Dermis blood vessel endothelial cell (primary cell): ENCODE results near the gene GPBAR1. TPM values are rescaled to one million over a fixed set of nuclear protein-coding genes. Genes with fewer than 3 reads are reported as not detected.

Experiments used
- DNase-seq: peaks from one replicate; pipeline ENCODE4 v3.0.0; 2010
- total RNA-seq: library from RNA; depleted of rRNA; stranded (reverse); fragments of >200 nt; gene quantifications from 2 replicates; pipeline ENCODE4 v1.2.3, GENCODE V29; 2014

The GPBAR1 gene
- total RNA-seq, 1 donor from 2014 or later: not detected

DNA sequence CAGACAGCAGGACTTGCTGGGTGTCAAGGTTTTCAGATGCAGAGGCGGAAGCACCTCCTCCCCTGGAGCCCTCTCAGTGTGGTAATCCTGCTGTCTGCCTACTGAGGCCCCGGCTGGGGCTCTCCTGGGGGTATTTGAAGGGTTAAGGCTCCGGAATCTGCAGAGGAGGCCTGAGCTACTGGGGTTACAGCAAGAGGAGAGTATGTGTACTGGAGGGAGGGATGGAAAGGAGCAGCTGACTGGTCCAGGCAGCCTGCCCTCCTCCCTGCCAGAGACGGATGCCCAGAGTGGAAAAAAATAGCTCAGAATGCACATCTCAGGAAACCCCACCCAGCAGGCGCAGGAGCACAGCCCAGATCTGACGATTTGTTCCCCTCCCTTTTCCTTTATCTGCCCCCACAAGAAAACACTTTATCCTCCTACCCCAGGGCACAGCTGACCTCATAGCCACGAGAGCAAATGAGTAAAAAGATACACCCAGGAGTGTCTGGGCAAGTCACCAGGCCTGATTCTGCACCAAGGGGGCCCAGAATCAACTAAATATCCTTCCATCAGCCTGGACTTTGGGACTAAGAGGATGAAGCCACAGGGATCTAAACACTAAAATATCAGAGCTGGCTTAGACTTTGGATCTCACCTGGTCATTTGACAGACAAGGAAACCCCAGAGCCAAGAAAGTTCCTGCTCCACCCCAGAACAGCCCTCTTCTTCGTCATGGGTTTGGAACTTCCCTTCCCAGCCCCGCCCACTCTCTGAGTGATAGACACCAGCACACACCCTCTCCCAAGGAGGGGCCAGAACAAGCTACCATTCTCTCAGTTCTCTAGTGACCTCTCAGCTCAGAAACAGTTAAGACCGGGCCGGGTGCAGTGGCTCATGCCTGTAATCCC, 26.0 kb downstream of the GPBAR1 start:
- DNase-seq: peak; percentile 96

GRCh38 chr2:218289639-218290315, 29.0 kb downstream of the GPBAR1 start:
- peak; percentile 67 for DNase-seq

DNA sequence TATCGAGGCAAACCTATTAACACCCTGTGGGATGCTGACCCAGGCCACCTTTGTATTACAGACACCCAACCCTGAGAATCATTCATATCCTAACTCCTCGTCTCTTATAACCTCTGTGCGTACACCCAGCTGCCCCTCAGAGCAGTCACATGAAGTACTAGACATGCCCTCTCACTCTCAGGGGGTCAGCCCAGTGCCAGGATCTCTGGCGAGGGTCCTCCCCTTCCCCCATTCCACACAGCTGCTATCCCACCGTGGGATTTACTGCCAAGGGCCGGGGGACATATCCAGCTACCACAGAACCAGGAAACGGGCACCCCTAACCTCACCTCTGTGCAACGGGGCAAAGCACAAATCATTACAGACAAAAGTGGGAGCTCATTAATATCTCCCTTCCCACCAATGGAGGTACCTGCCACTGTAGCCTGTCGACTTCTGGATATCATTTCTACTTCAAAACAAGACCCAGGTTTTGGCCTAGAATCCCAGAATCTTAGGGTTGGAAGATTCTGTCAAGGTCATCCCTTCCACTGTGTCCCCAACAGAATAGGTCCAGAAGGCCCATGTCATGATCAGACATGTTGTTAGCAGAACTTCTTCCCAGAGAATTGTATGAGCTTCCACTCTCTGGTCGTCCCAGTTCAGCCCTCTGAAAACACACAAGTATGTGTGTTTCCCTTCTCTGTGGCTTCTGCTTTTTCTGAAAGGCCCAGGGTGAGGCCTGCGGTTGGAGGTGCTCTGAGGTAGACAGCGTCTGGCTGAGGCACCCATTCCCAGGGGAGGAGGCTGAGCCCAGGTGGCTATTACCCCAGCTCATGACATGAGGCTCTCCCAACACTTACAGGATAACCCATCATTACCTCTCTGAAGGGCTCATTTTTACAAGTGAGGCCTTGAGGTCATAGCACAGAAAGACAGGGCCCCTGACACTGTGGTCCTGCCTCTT, 29.8 kb downstream of the GPBAR1 start:
- no peak for DNase-seq

- peak; percentile 34 for DNase-seq
Measured at GRCh38 chr2:218291318-218292047, 30.7 kb downstream of the GPBAR1 start.

GRCh38 chr2:218292048-218293014, 31.5 kb downstream of the GPBAR1 start, which contains the start of gene TMBIM1:
Gene TMBIM1 (minus strand): TSS chr2:218292503. CDS start chr2:218282141, 10,362 bp downstream.
- peak; percentile 80 for DNase-seq

GRCh38 chr2:218293715-218294429, 33.1 kb downstream of the GPBAR1 start:
- no peak for DNase-seq

DNA sequence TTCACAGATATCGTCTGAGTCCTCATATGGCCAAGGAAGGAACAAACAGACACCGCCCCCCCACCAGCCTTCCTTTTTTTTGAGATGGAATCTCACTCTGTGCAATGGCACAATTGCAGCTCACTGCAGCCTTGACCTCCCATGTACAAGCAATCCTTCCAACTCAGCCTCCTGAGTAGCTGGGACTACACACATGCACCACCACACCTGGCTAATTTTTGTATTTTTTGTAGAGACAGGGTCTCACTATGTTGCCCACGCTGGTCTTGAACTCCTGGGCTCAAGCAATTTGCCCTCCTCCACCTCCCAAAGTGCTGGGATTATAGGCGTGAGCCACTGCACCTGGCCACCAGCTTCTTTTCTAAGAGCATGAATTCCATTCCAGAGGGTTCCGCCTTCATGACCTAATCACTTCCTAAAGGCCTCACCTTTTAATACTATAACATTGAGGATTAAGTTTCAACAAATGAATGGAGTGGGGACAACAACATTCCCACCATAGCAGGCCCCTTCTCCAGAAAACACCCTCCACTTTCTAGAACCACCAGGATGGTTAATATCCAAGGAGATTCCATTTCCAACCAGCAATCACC, 33.7 kb downstream of the GPBAR1 start:
- peak; percentile 33 for DNase-seq

- DNase-seq: peak; percentile 75
Measured at GRCh38 chr2:218295029-218295428, 34.2 kb downstream of the GPBAR1 start.

DNA sequence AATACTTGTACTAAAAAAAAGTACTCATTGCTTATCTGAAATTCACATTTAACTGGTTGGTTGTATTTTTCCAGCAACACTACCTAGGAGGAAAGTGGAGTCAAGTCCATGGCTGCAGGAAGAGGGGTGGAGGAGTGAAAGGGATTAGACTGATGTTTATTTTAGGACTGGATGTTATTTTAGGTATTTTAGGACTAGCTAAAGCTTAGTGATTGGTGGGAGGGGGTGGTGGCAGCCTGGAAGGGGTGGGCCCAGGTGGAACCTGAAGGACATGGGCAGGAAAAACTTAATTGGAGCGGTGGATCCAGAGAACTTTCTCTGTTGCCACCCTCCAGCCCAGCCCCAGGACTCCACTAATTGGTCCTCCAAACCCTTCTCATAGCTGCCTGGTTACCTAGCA, 35.4 kb downstream of the GPBAR1 start:
- DNase-seq: no peak

DNA sequence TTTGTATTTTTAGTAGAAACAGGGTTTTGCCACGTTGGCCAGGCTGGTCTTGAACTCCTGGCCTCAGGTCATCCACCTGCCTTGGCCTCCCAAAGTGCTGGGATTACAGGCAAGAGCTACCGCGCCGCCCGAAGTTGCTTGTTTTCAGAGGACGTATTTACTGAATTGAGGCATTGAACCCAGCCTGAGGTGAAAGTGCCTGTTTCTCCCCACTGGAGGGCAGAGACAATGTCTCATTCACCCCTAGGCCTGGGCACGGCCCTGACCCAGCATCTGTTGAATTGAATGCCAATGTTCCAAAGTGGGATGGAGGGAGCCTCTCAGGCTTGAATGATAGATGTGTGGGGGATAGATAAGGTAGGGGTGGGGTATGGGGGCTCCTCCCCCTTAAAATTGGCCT, 36.0 kb downstream of the GPBAR1 start:
- no peak for DNase-seq

- no peak for DNase-seq
Measured at GRCh38 chr2:218298314-218298875, 37.6 kb downstream of the GPBAR1 start.

- DNase-seq: no peak
Measured at GRCh38 chr2:218300141-218300540, 39.3 kb downstream of the GPBAR1 start.

DNA sequence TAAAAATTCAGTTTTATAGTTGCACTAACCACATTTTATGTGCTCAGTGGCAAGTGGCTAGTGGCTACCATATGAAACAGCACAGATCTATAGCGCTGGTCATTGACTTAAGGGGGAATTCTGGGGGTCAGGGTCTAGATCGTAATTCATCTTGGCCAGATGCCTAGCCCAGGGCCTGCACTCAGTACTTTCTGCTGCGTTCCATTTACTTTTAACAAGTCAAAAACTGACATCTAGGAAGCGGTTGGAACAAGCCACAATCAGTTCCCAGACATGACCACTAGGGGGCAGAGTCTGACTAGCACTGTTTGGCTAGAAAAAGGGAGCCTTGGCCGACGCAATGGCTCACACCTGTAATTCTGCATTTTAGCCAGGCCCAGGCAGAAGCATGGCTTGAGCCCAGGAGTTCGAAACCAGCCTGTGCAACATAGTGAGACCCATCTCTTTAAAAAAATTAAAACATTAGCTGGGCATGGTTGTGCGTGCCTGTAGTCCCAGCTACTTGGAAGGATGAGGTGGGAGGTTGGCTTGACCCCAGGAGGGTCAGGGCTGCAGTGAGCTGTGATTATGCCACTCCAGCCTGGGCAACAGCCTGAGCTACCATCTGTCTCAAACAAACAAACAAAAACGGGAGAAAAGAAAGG, 40.5 kb downstream of the GPBAR1 start:
- peak; percentile 94 for DNase-seq

GRCh38 chr2:218305383-218305782, 44.6 kb downstream of the GPBAR1 start:
- no peak for DNase-seq

DNA sequence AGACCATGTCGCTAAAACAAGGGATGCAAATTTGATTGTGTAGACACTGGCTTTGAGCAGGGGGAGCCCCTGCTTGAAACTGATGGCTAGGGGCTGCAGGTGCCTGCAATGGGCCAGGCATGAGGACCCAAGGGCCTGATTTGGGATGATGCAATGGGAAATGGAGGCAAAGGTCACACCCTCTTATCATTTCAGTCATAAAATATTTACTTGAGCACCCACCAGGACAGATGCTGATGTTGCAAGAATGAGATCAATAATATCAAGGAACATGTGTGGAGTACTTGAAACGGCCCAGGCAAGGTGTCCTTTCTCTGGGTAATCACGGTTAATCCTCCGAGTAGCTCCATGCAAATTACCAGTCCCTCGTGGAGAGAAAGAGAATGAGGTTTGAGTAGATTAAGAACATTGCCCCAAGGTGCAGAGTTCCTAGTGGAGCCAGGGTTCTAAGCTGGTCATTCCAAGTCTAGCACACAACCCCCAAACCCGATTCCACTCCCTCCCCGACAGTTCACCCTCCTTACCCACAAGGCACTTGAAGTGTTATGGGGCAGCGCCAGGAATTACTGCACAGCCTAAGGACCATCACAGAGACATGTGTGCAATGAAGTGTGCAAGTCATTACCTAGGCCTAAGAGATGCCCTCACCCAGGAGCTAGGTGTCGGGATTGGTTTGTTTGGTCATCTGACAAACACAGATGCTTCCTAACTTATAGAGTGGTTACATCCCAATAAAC, 45.5 kb downstream of the GPBAR1 start:
- no peak for DNase-seq

- no peak for DNase-seq
Measured at GRCh38 chr2:218307415-218308090, 46.7 kb downstream of the GPBAR1 start.

DNA sequence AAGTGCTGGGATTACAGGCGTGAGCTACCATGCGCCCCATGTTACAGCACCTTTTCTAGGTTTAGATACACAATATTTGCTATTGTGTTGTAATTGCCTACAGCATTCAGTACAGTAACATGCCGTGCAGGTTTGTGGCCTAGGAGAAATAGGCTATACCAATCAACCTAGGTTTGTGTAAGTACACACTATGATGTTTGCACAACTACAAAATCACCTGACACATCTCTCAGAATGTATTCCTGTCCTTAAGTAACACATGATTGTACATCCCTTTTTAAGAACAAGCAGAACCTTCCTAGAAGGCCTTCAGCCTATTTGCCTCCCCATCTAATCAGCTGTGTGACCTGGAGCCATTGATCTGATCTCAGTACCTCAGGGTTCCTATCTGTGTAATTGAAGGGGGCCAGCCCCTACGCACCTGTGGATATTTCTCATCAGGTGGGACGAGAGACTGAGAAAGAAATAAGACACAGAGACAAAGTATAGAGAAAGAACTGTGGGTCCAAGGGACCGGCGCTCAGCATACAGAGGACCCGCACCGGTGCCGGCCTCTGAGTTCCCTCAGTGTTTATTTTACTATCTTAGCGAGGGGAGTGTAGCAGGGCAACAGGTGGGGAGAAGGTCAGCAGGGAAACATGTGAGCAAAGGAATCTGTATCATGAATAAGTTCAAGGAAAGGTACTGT, 50.2 kb downstream of the GPBAR1 start:
- no peak for DNase-seq
